Measurements from ENCODE around the gene BIRC2. TPM values are rescaled to one million over a fixed set of nuclear protein-coding genes. Genes with fewer than 3 reads are reported as not detected.
A peak's percentile ranks its signal among the peaks of the same experiment; 100 is the strongest.
"Not testable (repeated sequence)": the region's sequence is repeated elsewhere in the genome, so short reads cannot be mapped to it uniquely, and the experiment has no call there.

The BIRC2 gene
- total RNA-seq = 10 to 100 TPM; 27.3 to 60.9 TPM

- Mint-ChIP-seq H3K36me3 (ENCODE audit: low read depth) (peaks cover 59% of the 10 kb centered on the region), H3K27ac (peak within 1 kb of the TSS; percentile 93), H3K4me1 (peaks cover 24% of the 10 kb centered on the region), H3K9me3 (no peaks in the 10 kb centered on the region), H3K27me3 (no peaks in the 10 kb centered on the region), H3K4me3 (peak within 1 kb of the TSS; percentile 90)
- peak; percentile 84 for ATAC-seq (replicated peaks)
These were observed at the start of gene BIRC2 for GRCh38 chr11:102346748-102347461. Gene BIRC2, plus strand, starts transcription at chr11:102347214. Its CDS starts 2,641 bp downstream, at chr11:102349855.

DNA sequence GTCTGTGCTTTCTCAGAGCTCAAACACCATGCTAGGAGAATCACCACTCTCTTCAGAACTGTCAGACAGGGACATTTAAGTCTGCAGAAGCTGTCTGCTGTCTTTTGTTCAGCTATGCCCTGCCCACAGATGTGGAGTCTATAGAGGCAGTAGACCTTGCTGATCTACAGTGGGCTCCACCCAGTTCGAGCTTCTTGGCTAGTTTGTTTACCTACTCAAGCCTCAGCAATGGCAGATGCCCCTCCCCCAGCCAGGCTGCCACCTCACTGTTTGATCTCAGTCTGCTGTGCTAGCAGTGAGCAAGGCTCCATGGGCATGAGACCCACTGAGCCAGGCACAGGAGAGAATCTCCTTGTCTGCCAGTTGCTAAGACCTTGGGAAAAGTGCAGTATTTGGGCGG lies 46.2 kb upstream of the BIRC2 start:
- H3K27me3 Mint-ChIP-seq; H3K36me3 Mint-ChIP-seq (ENCODE audit: low read depth); ATAC-seq (replicated peaks); H3K27ac Mint-ChIP-seq: not testable (repeated sequence)
- Mint-ChIP-seq H3K4me3 (peak overlapping the region; percentile 56), H3K4me1 (peaks cover 45% of the 10 kb centered on the region), H3K9me3 (peaks cover 13% of the 10 kb centered on the region)

- Mint-ChIP-seq H3K27me3 (no peaks in the 10 kb centered on the region), H3K36me3 (ENCODE audit: low read depth) (no peaks in the 10 kb centered on the region), H3K27ac (peak overlapping the region; percentile 18), H3K9me3 (peaks cover 13% of the 10 kb centered on the region), H3K4me3 (peak overlapping the region; percentile 56), H3K4me1 (peaks cover 55% of the 10 kb centered on the region)
- no peak for ATAC-seq (replicated peaks)
These were observed 44.8 kb upstream of the BIRC2 start for GRCh38 chr11:102302241-102302640.

GRCh38 chr11:102304686-102305085 lies 42.3 kb upstream of the BIRC2 start:
- ATAC-seq (replicated peaks) = peak; percentile 50
- Mint-ChIP-seq H3K27me3 (no peaks in the 10 kb centered on the region), H3K4me3 (peak overlapping the region; percentile 88), H3K36me3 (ENCODE audit: low read depth) (no peaks in the 10 kb centered on the region), H3K9me3 (peaks cover 13% of the 10 kb centered on the region), H3K27ac (peak overlapping the region; percentile 74), H3K4me1 (peaks cover 58% of the 10 kb centered on the region)

GRCh38 chr11:102305352-102306047 lies 41.5 kb upstream of the BIRC2 start:
- peaks cover 49% of the 10 kb centered on the region for H3K4me1 Mint-ChIP-seq
- peak overlapping the region; percentile 88 for H3K4me3 Mint-ChIP-seq
- no peaks in the 10 kb centered on the region for H3K36me3 Mint-ChIP-seq (ENCODE audit: low read depth)
- peaks cover 13% of the 10 kb centered on the region for H3K9me3 Mint-ChIP-seq
- peak; percentile 5 for ATAC-seq (replicated peaks)
- no peaks in the 10 kb centered on the region for H3K27me3 Mint-ChIP-seq
- peak overlapping the region; percentile 74 for H3K27ac Mint-ChIP-seq

- Mint-ChIP-seq H3K4me3 (peak overlapping the region; percentile 88), H3K27ac (peak overlapping the region; percentile 74), H3K4me1 (peaks cover 49% of the 10 kb centered on the region), H3K9me3 (peaks cover 13% of the 10 kb centered on the region), H3K36me3 (ENCODE audit: low read depth) (no peaks in the 10 kb centered on the region), H3K27me3 (no peaks in the 10 kb centered on the region)
- ATAC-seq (replicated peaks) = peak; percentile 63
These were observed 40.9 kb upstream of the BIRC2 start for GRCh38 chr11:102306048-102306597.

- Mint-ChIP-seq H3K4me1 (peaks cover 40% of the 10 kb centered on the region), H3K27ac (peak overlapping the region; percentile 74), H3K36me3 (ENCODE audit: low read depth) (no peaks in the 10 kb centered on the region), H3K9me3 (peaks cover 5% of the 10 kb centered on the region), H3K27me3 (no peaks in the 10 kb centered on the region), H3K4me3 (peak overlapping the region; percentile 88)
- ATAC-seq (replicated peaks) = peak; percentile 42
These were observed 39.9 kb upstream of the BIRC2 start for GRCh38 chr11:102306817-102307726.

DNA sequence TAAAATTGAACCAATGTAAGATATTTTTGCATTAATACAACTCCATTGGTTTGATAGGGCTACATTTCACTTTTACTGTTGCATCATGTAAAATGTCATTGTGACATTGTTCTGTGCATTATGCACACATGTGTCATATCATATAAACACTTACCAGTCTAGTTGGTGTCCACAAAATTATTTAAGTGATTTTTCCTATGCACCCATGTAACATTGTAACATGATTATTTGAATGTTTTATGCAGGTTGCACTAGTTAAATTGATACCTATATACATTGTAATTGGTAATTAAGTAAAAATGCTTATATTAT lies 39.3 kb upstream of the BIRC2 start:
- Mint-ChIP-seq H3K4me1 (peaks cover 39% of the 10 kb centered on the region), H3K27ac (peak overlapping the region; percentile 74), H3K4me3 (peak overlapping the region; percentile 88), H3K27me3 (no peaks in the 10 kb centered on the region), H3K9me3 (peaks cover 5% of the 10 kb centered on the region), H3K36me3 (ENCODE audit: low read depth) (no peaks in the 10 kb centered on the region)
- ATAC-seq (replicated peaks) = no peak

GRCh38 chr11:102309621-102310541 lies 37.1 kb upstream of the BIRC2 start:
- peaks cover 35% of the 10 kb centered on the region for H3K4me1 Mint-ChIP-seq
- no peaks in the 10 kb centered on the region for H3K27me3 Mint-ChIP-seq
- H3K27ac Mint-ChIP-seq = no peak overlapping the region
- no peaks in the 10 kb centered on the region for H3K36me3 Mint-ChIP-seq (ENCODE audit: low read depth)
- H3K4me3 Mint-ChIP-seq = no peak overlapping the region
- no peaks in the 10 kb centered on the region for H3K9me3 Mint-ChIP-seq
- ATAC-seq (replicated peaks) = no peak

DNA sequence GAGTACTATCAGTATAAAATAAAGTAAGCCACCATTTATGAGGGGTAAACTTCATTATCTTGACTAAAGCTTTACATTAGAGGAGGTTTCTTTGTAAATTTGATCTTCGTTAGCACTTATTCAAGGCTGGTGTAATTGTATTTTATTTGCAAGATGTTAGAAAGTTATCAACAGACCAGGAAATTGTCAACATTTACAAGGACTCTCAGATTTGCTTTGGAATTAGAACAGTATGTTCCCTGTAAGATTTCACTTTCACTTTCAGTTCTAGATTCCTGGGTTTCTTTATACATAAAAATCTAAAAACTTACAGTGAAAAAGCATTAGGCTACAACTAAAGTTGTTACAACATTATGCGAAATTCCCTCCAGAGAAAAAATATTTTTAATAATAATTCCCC lies 34.3 kb upstream of the BIRC2 start:
- peaks cover 25% of the 10 kb centered on the region for H3K4me1 Mint-ChIP-seq

DNA sequence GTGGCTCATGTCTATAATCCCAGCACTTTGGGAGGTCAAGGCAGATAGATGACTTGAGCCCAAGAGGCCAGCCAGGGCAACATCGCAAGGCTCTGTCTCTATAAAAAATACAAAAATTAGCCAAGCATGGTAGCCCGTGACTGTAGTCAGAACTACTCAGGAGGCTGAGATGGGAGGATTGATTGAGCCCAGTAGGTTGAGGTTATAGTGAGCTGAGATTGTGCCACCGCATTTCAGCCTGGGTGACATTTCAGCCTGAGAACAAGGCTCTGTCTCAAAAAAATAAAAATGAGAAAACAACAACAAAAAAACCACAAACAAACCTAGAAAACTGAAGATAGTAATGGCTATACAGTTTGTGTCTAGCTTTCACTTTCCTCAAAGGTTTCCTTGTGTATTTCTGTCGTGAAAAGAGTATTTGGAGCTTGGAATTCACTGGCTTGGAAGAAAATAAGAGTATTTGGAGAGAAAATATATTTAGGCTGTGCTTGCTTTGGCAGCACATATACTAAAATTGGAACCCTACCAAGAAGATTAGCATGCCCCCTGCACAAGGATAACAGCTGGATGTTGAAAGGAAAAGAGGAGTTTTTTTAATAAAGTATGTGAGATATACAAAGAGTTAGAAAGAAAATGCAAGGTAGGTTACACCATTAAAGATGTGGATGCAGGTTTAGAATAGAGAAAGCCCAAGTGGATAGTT lies 33.6 kb upstream of the BIRC2 start:
- H3K4me1 Mint-ChIP-seq = peaks cover 22% of the 10 kb centered on the region
- peak overlapping the region; percentile 97 for H3K27ac Mint-ChIP-seq
- no peaks in the 10 kb centered on the region for H3K27me3 Mint-ChIP-seq

More for the DNA sequence above, 34.3 kb upstream of the BIRC2 start:
- H3K27me3 Mint-ChIP-seq = no peaks in the 10 kb centered on the region
- H3K4me3 Mint-ChIP-seq = peak overlapping the region; percentile 99
- peak overlapping the region; percentile 97 for H3K27ac Mint-ChIP-seq
- no peak for ATAC-seq (replicated peaks)
- peaks cover 8% of the 10 kb centered on the region for H3K36me3 Mint-ChIP-seq (ENCODE audit: low read depth)
- no peaks in the 10 kb centered on the region for H3K9me3 Mint-ChIP-seq

DNA sequence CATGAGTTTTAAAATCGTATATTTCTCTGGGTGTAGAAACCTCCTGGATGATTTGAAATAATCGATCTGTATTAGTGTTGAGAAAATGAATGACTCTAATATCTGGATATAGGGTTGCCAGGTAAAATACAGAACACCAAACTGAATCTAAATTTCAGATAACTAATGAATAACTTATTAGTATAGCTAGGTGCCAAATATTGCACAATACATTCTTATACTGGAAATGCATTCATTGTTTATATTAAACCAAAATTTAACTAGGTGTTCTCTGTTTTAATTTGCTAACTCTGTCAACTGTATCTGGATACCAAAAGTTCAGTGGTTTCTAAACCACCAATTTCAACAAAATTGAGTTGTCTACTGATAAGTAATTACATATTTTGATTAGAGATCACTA lies 32.2 kb upstream of the BIRC2 start:
- no peaks in the 10 kb centered on the region for H3K9me3 Mint-ChIP-seq
- H3K4me3 Mint-ChIP-seq = peak overlapping the region; percentile 99
- peak overlapping the region; percentile 97 for H3K27ac Mint-ChIP-seq
- ATAC-seq (replicated peaks) = no peak
- H3K36me3 Mint-ChIP-seq (ENCODE audit: low read depth) = peaks cover 29% of the 10 kb centered on the region
- peaks cover 20% of the 10 kb centered on the region for H3K4me1 Mint-ChIP-seq
- no peaks in the 10 kb centered on the region for H3K27me3 Mint-ChIP-seq

More for the DNA sequence above, 33.6 kb upstream of the BIRC2 start:
- Mint-ChIP-seq H3K9me3 (no peaks in the 10 kb centered on the region), H3K36me3 (ENCODE audit: low read depth) (peaks cover 15% of the 10 kb centered on the region), H3K4me3 (peak overlapping the region; percentile 99)
- ATAC-seq (replicated peaks) = no peak

DNA sequence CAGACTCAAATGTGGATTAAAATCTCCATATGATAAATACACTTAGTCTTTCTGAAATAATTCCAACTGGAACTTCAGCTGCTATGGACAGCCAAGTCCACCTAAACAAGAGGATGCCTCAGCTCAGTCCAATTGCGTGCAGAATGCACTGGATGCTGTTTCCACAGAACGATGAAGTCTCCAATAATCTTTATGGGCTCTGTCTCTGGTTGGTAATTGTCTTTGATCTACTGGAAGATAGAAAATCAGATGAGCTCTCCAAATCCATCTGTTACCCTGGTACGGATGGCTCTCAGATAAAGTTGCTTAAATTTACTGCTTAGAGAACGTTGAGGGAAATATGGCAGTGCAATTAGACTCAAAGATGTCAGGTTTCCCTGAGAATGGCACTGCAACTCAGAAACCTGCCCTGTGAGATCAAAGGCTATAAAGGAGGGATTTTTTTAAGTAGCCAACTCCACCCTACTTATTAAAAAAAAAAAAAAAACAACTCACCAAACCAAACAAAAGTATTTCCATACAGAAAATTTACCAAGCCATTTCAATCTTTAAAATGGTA lies 30.6 kb upstream of the BIRC2 start:
- H3K36me3 Mint-ChIP-seq (ENCODE audit: low read depth) = peaks cover 46% of the 10 kb centered on the region

More for the DNA sequence above, 30.6 kb upstream of the BIRC2 start:
- H3K4me1 Mint-ChIP-seq = peaks cover 23% of the 10 kb centered on the region
- H3K4me3 Mint-ChIP-seq = peak overlapping the region; percentile 99
- H3K9me3 Mint-ChIP-seq = no peaks in the 10 kb centered on the region
- H3K27ac Mint-ChIP-seq = peak overlapping the region; percentile 97
- no peak for ATAC-seq (replicated peaks)
- no peaks in the 10 kb centered on the region for H3K27me3 Mint-ChIP-seq
